Activated T-helper 1 cell treated with Interleukin-2 at 50 U/mL for 16 hours (primary cell): ENCODE measurements around the gene EML3.
"Not testable (repeated sequence)": the region's sequence is repeated elsewhere in the genome, so short reads cannot be mapped to it uniquely, and the experiment has no call there.

ENCODE experiments used
- DNase-seq: peaks from one replicate; pipeline ENCODE4 v3.0.0-alpha.2; 2020; ENCODE audit warnings: low read depth

Gene EML3

DNA sequence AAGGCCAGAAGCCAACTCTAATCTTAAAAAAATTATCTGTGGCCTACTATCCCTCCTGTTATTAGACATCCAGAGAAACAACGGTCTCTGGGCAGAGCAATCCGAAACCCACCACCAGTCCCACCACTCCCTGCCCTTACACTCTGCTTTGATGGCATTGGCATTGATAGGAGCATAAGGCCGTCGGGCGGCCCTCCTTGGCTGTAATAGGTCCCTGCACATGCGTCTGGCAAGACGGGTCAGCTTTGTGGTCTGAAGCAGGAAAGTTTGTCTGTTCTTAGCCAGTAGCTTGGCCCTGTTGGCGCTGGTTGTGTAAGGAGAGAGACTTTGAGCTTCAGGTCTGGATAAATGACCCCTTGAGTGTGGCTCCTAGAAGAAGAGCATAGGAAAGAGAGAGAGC lies 17.5 kb downstream of the EML3 start:
- DNase-seq: no peak

DNA sequence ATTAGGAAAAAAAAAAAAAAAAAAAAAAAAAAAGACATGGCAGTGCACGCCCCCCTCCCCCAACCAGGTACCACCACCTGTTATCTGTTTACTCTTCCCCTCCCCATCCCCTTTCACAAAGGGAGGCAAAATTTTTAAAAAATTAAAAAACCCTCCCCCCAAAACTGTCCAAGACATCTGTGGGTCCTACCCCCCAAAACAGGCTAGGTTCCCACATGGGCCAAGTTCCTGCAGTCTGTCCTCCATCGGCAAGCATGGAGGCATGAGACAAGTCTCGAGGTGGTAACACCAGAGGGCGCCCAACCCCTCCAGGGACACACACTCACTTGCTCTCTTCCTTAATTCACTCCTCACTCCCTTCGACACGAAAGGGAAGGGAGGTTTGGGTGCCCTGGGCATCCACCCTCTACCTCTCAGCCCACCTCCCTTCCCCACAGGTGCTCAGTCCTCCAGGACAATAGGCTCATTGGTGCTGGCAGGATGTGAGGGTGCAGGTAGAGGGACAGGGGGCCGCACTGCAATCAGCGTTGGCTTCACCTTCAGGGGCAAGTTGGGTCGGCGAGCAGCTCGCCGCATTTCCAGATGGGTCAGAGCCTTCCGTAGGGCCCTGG lies 19.0 kb downstream of the EML3 start:
- peak; percentile 54 for DNase-seq

DNA sequence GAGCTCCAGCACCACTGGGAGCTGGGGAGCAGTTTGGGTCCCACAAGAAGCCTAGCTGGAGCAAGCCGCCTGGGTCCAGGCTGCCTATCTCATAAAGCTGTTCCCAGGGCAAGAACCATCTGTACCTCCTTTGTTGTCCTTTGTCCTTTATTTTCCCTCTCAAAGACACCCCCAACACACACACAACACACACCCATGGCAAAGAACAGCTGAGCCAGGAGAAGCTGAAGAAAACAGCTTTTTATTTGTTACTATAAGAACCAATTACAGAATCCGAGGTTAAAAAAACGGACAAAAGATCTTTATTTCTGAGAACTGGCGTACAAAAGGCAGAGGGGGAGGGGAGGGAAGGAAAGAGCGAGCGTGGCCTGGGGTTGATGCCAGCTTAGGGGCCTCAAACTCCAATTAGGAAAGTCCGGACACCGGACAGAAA lies 19.6 kb downstream of the EML3 start:
- DNase-seq: no peak

DNA sequence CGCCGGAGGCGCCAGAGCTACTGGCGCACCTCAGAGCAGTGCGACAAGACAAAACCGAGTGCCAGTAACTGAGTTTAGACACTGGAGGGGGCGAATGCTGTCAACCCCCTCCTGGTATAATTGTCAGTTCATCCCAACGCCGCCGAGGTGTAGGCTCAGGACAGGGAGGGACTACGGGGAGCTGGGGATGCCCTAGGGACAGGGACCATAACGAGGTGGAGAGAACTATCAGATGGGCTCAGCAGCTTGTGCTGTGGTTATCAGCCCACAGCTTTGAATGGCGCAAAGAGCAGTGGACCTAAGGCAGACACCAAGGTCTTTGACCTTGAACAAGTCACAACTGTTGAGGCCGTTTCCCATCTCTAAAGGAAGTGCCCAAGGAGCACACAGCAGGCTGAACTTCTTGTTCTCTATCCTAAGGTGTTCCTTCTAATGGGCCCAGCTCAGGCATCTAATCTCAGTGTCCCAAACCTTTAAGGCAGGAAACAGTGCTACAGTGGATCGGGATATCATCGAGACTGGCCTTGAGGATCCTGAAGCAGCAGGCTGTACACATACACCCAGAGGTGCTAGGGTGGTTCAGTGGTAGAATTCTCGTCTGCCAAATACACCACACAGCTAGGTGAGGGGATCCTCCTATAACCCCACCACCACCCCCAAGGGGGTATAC lies 20.3 kb downstream of the EML3 start:
- DNase-seq: no peak

DNA sequence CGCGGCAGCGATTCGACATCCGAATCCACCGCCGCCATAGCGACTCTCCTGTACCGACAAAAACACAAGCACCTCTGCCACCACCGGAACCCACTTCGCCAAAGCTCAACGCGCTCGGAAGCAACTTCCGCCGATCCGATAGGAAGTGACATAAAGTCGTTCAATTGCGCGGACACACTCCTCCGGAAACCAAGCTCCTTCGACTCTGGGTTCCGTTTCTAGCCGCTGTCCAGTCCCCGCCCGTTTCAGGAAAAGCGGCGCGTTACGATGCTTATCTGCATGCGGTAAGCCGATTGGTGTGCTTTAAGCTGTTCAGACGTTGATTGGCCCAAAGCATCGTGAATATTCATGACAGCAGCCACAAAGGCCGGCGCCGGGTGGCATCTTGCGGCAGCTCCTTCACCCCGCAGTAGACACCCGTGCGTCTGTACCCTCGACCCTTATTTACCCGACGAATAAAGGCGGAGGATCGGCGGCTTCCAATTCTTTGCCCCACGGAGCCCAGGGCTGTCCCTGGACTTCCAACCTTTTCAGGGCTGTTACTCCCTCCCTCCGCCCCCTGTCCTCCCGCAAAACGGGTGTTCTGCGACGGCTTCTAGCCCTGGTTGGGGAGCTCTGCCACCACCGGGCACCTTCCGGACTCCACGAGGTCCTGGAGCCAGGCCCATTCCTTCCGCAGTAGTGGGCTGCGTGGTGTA lies 21.0 kb downstream of the EML3 start, which contains the start of gene TUT1:
Gene TUT1 (minus strand): TSS at position 76 of the 698 bp plus-strand sequence. CDS start 38 bp downstream, at position 38.
- DNase-seq: peak; percentile 92

DNA sequence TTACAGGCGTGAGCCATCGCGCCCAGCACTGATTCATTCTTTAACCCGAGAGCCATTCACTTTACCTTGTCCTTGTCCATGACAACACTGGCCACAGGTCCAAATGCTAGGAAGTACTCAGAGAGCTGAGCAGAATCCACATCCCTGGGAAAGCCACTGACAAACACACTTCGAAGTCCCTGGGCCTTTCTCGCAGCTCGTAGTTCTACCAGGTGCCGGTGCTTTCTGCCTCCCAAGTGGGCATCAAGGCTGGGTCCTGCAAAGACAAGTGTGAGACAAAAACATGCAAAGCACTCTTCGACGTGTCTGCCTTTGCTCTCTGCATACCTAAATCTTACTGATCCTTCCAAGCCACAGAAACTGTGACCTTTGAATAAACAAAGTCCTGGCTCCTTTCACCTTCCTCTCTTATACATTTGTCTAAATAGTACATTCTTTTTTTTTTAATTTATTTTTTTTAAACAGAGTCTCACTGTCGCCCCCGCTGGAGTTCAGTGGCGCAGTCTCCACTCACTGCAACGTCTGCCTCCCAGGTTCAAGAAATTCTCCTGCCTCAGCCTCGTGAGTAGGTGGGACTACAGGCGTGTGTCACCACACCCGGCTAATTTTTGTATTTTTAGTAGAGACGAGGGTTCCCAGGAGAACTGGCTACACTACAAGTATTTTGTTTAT lies 23.5 kb downstream of the EML3 start:
- DNase-seq: no peak

DNA sequence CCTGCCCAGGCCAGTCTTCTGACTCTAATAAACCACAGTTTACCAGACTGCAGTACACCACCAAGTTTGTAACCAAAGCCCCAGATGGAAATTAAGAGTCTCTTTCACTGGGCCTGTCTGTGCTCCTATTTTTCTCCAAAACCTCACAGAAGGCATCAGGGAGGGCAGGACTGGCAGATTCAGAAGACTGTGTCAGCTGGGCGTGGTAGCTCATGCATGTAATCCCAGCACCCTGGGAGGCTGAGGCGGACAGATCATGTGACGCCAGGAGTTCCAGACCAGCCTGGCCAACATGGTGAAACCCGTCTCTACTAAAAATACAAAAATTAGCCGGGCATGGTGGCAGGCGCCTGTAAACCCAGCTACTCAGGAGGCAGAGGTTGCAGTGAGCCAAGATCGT lies 27.2 kb downstream of the EML3 start:
- not testable (repeated sequence) for DNase-seq

DNA sequence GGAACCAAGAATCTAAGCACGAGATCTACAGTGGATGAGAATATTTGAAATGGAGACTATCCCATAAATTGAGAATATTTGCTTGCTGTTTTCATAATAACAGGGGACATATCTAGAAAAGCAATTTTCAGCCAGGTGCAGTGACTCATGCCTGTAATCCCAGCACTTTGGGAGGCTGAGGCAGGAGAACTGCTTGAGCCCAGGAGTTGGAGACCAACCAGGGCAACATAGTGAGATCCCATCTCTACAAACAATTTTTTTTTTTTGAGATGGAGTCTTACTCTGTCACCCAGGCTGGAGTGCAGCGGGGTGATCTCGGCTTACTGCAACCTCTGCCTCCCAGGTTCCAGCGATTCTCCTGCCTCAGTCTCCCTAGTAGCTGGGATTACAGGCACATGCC lies 30.8 kb downstream of the EML3 start:
- DNase-seq: not testable (repeated sequence)

DNA sequence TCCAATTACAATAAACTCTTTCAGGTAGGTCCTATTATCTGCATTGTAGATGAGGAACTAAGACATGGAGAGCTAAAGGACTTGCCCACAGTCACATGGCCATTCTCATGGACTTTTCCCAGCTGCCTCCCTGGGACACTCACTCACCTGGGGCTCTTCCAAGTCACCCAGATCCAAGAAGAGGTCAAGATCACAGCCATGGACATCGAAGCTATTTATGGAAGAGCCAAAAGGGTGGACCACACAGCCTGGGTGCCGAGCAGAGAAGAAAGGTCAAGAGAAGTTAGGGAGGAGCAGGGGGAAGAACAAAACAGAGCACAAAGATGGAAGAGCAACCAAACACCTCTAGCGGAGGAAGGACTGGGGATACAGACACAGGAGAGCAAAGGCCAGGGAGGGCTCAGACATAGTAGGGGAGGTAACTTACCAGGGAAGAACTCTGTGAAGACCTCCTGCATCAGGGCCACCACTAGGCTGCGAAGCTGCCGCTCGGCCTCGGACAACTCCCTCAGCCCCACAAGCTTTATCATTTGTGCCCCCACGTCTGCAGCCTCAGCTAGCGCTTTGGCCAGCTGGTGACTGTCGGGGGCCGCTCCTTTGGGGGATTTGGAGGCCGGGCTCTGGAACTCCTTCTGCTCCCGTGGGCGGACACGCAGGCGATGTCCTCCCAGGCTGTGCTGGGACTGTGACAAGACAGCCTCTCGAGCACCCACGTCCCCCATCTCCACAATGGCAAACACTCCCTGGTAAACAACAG lies 31.4 kb downstream of the EML3 start:
- DNase-seq: no peak

DNA sequence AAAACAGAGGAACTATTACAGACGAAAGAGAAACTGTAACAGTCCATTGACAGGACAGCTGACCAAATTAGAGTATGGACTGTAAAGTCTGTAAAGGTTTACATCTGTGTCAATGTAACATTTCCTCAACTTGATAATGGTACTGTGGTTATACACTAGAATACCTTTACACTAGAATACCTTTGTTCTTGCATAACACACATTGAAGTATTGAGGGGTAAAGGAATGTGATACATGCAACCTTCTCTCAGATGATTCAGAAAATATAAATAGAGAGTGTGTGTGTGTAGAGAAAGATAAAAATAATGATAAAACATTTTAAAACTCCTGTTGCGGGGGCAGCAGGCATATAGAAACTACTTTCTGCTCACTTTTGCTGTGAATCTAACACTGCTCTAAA lies 33.3 kb downstream of the EML3 start:
- no peak for DNase-seq

DNA sequence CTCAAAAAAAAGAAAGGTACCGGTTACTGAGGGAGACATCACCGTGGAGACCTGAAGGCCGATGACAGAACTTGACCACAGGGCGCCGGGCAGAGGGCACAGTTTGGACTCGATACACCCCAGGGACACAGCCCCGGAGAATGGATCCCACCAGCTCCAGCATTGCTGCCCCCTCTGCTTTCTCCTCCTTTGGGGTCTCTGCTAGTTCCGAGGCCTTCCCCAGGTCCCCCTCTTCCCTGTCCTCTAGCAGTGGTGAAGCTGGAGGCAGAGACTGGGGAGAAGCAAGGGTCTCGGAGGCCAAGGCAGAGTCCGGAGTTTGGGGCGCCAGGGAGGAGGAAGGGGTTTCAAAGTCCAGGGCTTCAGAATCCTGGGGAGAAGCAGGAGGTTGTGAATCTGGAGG lies 34.0 kb downstream of the EML3 start:
- DNase-seq: no peak

DNA sequence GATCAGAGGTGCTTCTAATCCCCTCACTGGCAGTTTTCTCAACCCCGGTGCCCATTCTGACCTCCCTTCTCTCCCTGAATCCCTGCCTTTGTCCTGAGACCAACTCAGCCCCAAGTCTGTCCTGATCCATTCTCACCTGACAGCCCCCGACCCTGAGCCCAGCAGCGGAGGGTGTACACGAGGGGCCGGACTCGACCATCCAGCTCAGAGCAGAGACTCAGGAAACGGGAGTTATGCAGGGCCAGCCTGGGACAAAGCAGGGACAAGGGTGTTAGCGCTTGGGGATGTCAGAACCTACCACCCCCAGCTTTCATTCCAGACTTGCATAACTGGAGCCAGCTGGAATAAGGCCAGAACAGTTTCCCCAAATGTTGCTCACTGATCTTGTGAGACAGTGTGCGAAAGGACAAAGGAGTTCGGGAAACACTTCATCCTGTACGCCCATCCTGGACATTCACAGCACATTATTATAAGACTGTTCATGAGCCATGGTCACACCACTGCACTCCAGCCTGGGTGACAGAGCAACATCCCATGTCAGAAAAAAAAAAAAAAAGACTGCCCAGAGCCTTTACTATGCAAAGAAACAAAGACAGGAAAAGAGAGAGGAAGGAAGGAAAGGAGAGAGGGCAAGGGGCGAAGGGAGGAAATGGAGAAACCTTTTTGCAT lies 35.4 kb downstream of the EML3 start:
- no peak for DNase-seq

DNA sequence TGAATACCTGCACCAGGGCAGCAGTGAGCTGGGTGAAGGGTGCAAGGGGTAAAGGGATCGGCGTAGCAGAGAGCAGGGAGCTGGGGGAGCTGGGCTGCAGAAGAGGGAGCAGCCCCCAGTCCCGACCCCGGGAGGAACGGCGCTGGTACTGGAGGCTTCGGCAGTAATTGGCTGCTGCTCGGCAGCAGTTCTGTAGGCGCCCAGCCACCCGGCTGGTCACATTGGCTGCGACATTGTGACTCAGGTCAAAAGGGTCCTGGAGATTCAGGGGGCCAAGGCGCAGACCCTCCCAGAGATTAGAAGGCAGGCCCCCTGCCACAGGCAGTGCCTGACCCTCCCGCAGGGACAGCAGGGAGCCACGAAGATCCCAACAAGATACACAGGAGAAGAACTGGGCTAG lies 36.7 kb downstream of the EML3 start:
- DNase-seq: no peak

DNA sequence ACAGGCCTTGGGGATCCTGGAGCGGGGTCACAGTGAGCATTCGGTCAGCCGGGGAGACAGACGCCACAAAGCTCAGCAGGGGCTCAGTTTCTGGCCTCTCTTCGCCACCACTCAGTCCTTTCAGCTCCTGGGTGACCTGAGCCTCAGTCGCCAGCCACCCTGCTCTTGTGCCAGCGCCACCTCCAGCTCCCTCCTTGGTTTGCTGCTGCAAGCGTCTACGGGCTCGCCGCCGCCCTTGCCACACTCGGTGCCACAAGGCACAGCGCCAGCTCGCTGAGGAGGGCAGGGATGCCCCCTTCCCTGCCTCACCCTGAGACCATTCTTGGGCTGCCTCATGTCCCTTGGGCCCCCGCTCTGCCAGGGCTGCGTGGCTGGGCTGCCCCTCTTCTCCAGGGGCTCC lies 37.4 kb downstream of the EML3 start:
- DNase-seq: no peak

DNA sequence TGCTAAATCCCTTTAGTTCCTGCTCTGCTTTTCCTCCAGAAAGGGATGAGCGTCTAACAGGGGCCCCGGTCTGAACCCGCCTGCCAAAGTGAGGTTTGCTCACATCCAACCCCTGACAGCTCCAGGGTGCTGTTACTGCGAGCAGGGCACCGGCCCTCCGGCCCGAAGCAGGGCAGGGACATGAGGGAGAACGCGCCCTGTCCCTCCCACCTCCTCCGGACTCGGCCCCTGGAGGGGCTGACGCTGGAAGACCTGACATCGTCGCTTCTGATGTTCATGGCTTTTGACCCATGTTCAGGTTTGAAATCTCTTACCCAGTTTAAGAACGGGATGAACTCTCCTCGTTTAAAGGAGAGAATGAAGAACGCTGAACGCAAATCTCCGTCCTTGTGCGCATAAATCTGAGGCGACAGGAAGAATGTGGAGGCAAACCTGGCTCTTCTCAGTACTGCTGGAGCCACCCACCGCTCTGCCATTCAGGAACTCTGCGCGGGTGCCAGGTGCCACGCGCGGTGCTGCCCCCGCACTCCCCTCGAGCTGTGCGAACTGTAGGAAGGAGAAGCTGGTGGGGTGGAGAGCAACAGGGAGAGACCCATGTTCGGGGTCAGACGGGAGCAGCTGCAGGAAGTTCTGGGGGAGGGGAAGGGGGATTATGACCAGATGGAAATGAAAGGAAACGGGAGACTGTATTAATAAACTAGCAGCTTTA lies 38.1 kb downstream of the EML3 start:
- DNase-seq: no peak

DNA sequence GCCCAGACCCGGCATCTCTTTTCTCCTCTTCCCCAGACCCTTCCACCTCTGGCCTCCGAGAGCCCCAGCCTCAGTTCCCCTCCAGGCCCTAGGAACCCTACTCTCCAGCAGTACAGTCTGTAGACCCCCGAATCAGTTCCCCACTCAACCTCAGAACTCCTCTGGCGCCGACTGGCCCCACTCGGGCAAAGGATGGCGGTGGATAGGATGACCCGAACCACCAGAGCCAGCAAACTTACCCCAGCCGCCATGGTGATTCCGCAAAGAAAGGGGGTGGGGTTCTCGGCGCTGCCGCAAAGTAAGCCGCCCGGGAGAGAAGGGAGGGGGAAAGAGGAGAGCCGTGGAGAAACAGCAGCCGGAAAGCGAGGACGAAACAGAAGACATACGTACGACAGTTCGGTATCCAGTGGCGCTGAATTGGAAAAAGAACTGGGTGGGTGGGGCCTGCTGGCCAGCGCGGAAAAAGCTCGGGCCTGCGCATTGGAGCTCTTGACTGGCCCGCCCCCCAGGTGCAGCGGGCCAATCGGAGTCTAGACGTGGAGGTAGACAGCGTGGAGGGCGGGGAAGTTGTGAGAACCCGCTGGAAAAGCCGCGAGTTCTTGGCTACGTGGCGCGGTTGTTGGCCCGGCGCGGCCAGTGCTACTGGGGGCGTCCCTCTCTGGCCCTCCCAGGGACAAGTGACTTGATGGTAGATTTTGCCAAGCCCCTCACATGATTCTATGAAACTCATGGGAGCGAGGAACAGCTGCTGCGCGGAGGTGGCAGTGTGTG lies 38.8 kb downstream of the EML3 start, which contains the start of gene EEF1G:
Gene EEF1G (minus strand): TSS at position 300 of the 771 bp plus-strand sequence. CDS start 49 bp downstream, at position 251.
- peak; percentile 98 for DNase-seq

DNA sequence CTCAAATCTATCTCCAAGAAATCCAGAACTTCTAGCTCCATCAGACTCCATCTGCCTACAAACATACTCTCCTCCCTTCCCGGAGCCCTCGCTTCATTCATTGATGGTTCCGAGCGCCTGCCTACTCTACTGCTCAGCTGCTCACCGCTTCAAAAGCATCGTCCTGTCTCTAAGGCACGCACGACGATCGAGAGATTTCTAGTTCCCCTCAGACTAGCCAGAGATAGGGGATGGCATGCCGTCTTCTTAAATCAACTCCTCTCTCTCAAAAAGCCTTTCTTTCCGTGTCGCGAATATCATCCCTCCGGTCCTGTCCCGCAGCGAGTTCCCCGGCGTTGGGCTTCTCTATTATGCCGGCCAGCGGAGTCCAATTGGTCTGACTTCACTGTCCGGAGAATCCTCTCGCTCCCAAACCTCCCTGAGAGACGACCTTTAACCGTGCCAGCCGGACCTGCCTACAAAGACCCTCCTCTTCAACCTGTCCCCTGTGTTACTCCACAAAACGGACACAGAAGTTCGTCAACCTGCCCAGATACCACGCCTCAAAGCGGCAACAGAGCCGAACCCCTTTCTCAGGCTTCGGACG lies 39.5 kb downstream of the EML3 start:
- DNase-seq: no peak

DNA sequence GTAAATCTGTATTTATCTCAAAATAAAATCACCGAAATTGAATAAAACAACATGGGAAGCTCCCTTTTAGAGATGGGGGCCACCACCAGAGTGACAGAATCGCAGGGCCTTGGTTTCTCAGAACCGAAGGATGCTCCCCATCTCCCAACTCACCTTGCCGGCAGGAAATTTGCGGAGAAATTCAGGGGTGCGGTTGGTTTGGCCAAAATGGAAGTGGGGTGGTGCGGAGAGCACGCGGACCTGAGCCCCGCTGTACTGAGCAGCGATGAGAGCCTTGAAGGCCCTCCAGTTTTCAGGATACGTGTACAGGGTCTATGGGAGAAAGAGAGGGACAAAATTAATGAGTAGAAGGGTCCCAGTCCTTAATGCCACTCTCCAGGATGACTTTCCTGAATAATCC lies 40.1 kb downstream of the EML3 start:
- DNase-seq: no peak

DNA sequence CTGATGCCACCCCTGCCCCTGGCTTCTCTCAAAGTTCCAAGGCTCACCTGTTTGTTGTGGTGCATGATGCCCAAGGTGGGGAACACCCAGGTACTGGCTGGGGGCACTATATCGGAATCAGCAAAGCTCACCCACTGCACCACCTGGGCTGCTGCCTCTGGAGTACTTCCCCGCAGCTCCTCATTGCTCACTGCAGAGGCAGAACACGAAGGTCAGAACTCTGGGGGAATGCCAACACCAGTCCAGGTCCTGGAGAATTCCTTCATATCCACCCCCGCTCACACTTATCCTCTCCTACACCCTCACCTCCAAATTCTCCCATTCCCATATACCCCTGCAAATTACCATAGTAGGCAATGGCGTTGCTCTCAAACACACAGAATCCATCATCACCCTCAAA lies 41.1 kb downstream of the EML3 start:
- not testable (repeated sequence) for DNase-seq
